Esophagus muscularis mucosa (tissue), 4 donors: ENCODE results near the gene ZNF618. TPM values are rescaled to one million over a fixed set of nuclear protein-coding genes. Genes with fewer than 3 reads are reported as not detected.

Experiments used
- DNase-seq: peaks from one replicate; pipeline ENCODE4 v3.0.0-alpha.2; 2017; ENCODE audit errors: extremely low spot score
- H3K27ac ChIP-seq, 4 donors: fragments of 200-600 bp; sonication (generic); replicated peaks in 1 of 4; 1 replicate in 3 of 4; 2 replicates in 1 of 4; pipeline ENCODE4 v1.5.1; 2016 to 2019; ENCODE audit warnings: mild to moderate bottlenecking in 1 of 4
- H3K27me3 ChIP-seq, 4 donors: fragments of 200-600 bp; sonication (generic); one replicate each; pipeline versions ENCODE4 v1.5.1 to v1.6.0; 2016 to 2019
- H3K36me3 ChIP-seq, 4 donors: fragments of 200-600 bp; sonication (generic); one replicate each; pipeline ENCODE4 v1.5.1; 2016 to 2019
- H3K4me1 ChIP-seq, 4 donors: fragments of 200-600 bp; sonication (generic); one replicate each; pipeline ENCODE4 v1.5.1; 2016 to 2019
- H3K4me3 ChIP-seq, 4 donors: fragments of 200-600 bp; sonication (generic); 1 replicate in 2 of 4; 2 replicates in 2 of 4; pipeline ENCODE4 v1.5.1; 2016 to 2019; ENCODE audit warnings: mild to moderate bottlenecking in 4 of 4, moderate library complexity in 1 of 4
- H3K9me3 ChIP-seq, 4 donors: fragments of 200-600 bp; sonication (generic); 1 replicate in 3 of 4; 2 replicates in 1 of 4; pipeline ENCODE4 v1.5.1; 2016 to 2019
- CTCF ChIP-seq, 3 experiments: fragments of 200-600 bp in 2 of 3; fragments of 450-650 bp in 1 of 3; sonication (generic) in 2 of 3; IDR thresholded peaks; one replicate each; pipeline ENCODE4 v1.5.1; 2017 to 2019; ENCODE audit warnings: antibody characterized with exemption in 3 of 3, mild to moderate bottlenecking in 2 of 3, moderate library complexity in 1 of 3
- EP300 ChIP-seq: sonication (generic); formaldehyde crosslinking; IDR thresholded peaks from one replicate; pipeline ENCODE4 v1.6.1; 2017; ENCODE audit warnings: antibody characterized with exemption
- POLR2A ChIP-seq: fragments of 450-650 bp; IDR thresholded peaks from one replicate; pipeline ENCODE4 v1.6.1; 2017; ENCODE audit warnings: antibody characterized with exemption, moderate library complexity, mild to moderate bottlenecking, low read depth
- POLR2AphosphoS5 ChIP-seq, 2 donors: sonication (generic); formaldehyde crosslinking; IDR thresholded peaks; one replicate each; pipeline ENCODE4 v1.6.1; 2017; ENCODE audit warnings: antibody characterized with exemption in 2 of 2
- WGBS: methylation state at CpG from one replicate; pipeline ENCODE4 v1.1.5; 2018; 5-methylcytosine and 5-hydroxymethylcytosine counted together
- intact Hi-C: fragments of 100-400 bp; cut with DNase I; formaldehyde crosslinking; loops from one replicate; pipeline ENCODE4 v1.15.1; 2023
- total RNA-seq, 4 donors: library from RNA; depleted of rRNA; stranded (reverse); fragments of >200 nt; gene quantifications; one replicate each; pipeline versions ENCODE4 v1.1.0 to v1.2.1, GENCODE V29; 2016

The ZNF618 gene
- total RNA-seq, 4 donors from 2014 or later, result 1.2 to 4.5 (median 2.6) TPM

GRCh38 chr9:114015607-114016006, 139.5 kb downstream of the ZNF618 start:
- DNase-seq, result peak; percentile 60
- WGBS, result 95% methylated on average over 2 of the region's 2 CpGs
- Histone ChIP-seq H3K4me3 (no peak overlapping the region), H3K27me3 (no peaks in the 10 kb centered on the region), H3K36me3 (peaks cover 0 to 31% (median 20%) of the 10 kb centered on the region in 4 donors), H3K4me1 (no peaks in the 10 kb centered on the region), H3K9me3 (peaks cover 0 to 11% (median 8%) of the 10 kb centered on the region in 4 donors), H3K27ac (no peak overlapping the region)
- TF ChIP-seq EP300 (no peak), POLR2A (no peak), POLR2AphosphoS5 (IDR thresholded peaks at IDR 0.05) (no peak), CTCF (IDR thresholded peaks at IDR 0.05) (no peak)
- intact Hi-C loops, result no loop called here

- H3K36me3 ChIP-seq, result peaks cover 0 to 31% (median 20%) of the 10 kb centered on the region in 4 donors
- no peak overlapping the region for H3K4me3 ChIP-seq
- DNase-seq, result peak; percentile 75
- peaks cover 0 to 11% (median 8%) of the 10 kb centered on the region in 4 donors for H3K9me3 ChIP-seq
- no peak overlapping the region for H3K27ac ChIP-seq
- intact Hi-C loops, result no loop called here
- TF ChIP-seq POLR2AphosphoS5 (IDR thresholded peaks at IDR 0.05) (no peak), POLR2A (no peak)
- 98% methylated on average over 6 of the region's 6 CpGs for WGBS
- no peaks in the 10 kb centered on the region for H3K4me1 ChIP-seq
- H3K27me3 ChIP-seq, result no peaks in the 10 kb centered on the region
These were observed 140.0 kb downstream of the ZNF618 start for GRCh38 chr9:114016101-114016500.

- Histone ChIP-seq H3K27me3 (no peaks in the 10 kb centered on the region), H3K27ac (no peak overlapping the region), H3K4me3 (no peak overlapping the region), H3K36me3 (peaks cover 0 to 32% (median 20%) of the 10 kb centered on the region in 4 donors), H3K9me3 (peaks cover 0 to 17% (median 8%) of the 10 kb centered on the region in 4 donors), H3K4me1 (no peaks in the 10 kb centered on the region)
- TF ChIP-seq POLR2AphosphoS5 (IDR thresholded peaks at IDR 0.05) (no peak), EP300 (no peak), CTCF (IDR thresholded peaks at IDR 0.05) (no peak), POLR2A (no peak)
- DNase-seq, result peak; percentile 83
- 98% methylated on average over 10 of the region's 14 CpGs for WGBS
- intact Hi-C loops, result no loop called here
These were observed 140.7 kb downstream of the ZNF618 start for GRCh38 chr9:114016629-114017423.

GRCh38 chr9:114017741-114018715, 141.9 kb downstream of the ZNF618 start:
- 83% methylated on average over 6 of the region's 6 CpGs for WGBS
- no peak overlapping the region for H3K4me3 ChIP-seq
- no peaks in the 10 kb centered on the region for H3K27me3 ChIP-seq
- H3K36me3 ChIP-seq, result peaks cover 0 to 32% (median 20%) of the 10 kb centered on the region in 4 donors
- no peak overlapping the region for H3K27ac ChIP-seq
- TF ChIP-seq EP300 (no peak), POLR2AphosphoS5 (IDR thresholded peaks at IDR 0.05) (no peak), CTCF (IDR thresholded peaks at IDR 0.05) (no peak), POLR2A (no peak)
- intact Hi-C loops, result no loop called here
- DNase-seq, result peak; percentile 60
- peaks cover 0 to 29% (median 19%) of the 10 kb centered on the region in 4 donors for H3K9me3 ChIP-seq
- H3K4me1 ChIP-seq, result no peaks in the 10 kb centered on the region

- no peaks in the 10 kb centered on the region for H3K27me3 ChIP-seq
- DNase-seq, result no peak
- WGBS, result 77% methylated on average over 3 of the region's 3 CpGs
- peaks cover 0 to 40% (median 20%) of the 10 kb centered on the region in 4 donors for H3K36me3 ChIP-seq
- TF ChIP-seq CTCF (IDR thresholded peaks at IDR 0.05), result no peak
- no peak for TF ChIP-seq POLR2A
- no peak for TF ChIP-seq POLR2AphosphoS5 (IDR thresholded peaks at IDR 0.05)
- no peak for TF ChIP-seq EP300
- intact Hi-C loops, result no loop called here
- H3K27ac ChIP-seq, result no peak overlapping the region
- no peaks in the 10 kb centered on the region for H3K4me1 ChIP-seq
- H3K9me3 ChIP-seq, result peaks cover 0 to 31% (median 19%) of the 10 kb centered on the region in 4 donors
- no peak overlapping the region for H3K4me3 ChIP-seq
These were observed 145.5 kb downstream of the ZNF618 start for GRCh38 chr9:114021578-114021977.
